GM23248 (cell line): Measurements from ENCODE around the gene PTPRD. TPM values are rescaled to one million over a fixed set of nuclear protein-coding genes. Genes with fewer than 3 reads are reported as not detected.

Source experiments
- DNase-seq: peaks from one replicate; pipeline ENCODE4 v3.0.0-alpha.2; 2015
- H2AFZ ChIP-seq: fragments of 200-600 bp; sonication (generic); 2 replicates; pipeline ENCODE4 v1.6.1; 2016; ENCODE audit warnings: antibody characterized with exemption
- H3F3A ChIP-seq: fragments of 200-600 bp; sonication (generic); 2 replicates; pipeline ENCODE4 v1.6.1; 2016; ENCODE audit warnings: mild to moderate bottlenecking, antibody characterized with exemption, mixed run types; ENCODE audit not compliant: insufficient read depth
- H3K27ac ChIP-seq: fragments of 200-600 bp; sonication (generic); 2 replicates; pipeline ENCODE4 v1.5.1; 2016; ENCODE audit warnings: mild to moderate bottlenecking
- H3K27me3 ChIP-seq: fragments of 200-600 bp; sonication (generic); replicated peaks from 2 replicates; pipeline ENCODE4 v1.6.1; 2016; ENCODE audit warnings: mild to moderate bottlenecking; ENCODE audit not compliant: insufficient read depth
- H3K36me3 ChIP-seq: fragments of 200-600 bp; sonication (generic); 2 replicates; pipeline ENCODE4 v1.6.1; 2016; ENCODE audit warnings: low read depth, mild to moderate bottlenecking
- H3K4me1 ChIP-seq: fragments of 200-600 bp; sonication (generic); 2 replicates; pipeline ENCODE4 v1.6.1; 2016; ENCODE audit warnings: mild to moderate bottlenecking; ENCODE audit not compliant: insufficient read depth
- H3K4me2 ChIP-seq: fragments of 200-600 bp; sonication (generic); one replicate; pipeline ENCODE4 v1.6.1; 2016; ENCODE audit warnings: mild to moderate bottlenecking; ENCODE audit not compliant: unreplicated experiment
- H3K4me3 ChIP-seq: fragments of 200-600 bp; sonication (generic); 2 replicates; pipeline ENCODE4 v1.5.1; 2016; ENCODE audit warnings: mild to moderate bottlenecking
- H3K79me2 ChIP-seq: fragments of 200-600 bp; sonication (generic); 2 replicates; pipeline ENCODE4 v1.6.1; 2016; ENCODE audit warnings: mild to moderate bottlenecking; ENCODE audit not compliant: insufficient read depth
- H3K9ac ChIP-seq: fragments of 200-600 bp; sonication (generic); 2 replicates; pipeline ENCODE4 v1.6.1; 2016; ENCODE audit warnings: mild to moderate bottlenecking
- H3K9me2 ChIP-seq: fragments of 200-600 bp; sonication (generic); 2 replicates; pipeline ENCODE4 v1.6.1; 2016; ENCODE audit warnings: mixed run types, mild to moderate bottlenecking, moderate library complexity; ENCODE audit not compliant: insufficient read depth
- H3K9me3 ChIP-seq: fragments of 200-600 bp; sonication (generic); one replicate; pipeline ENCODE4 v1.6.1; 2017; ENCODE audit warnings: low read depth
- H4K20me1 ChIP-seq: fragments of 200-600 bp; sonication (generic); 2 replicates; pipeline ENCODE4 v1.6.0; 2016; ENCODE audit not compliant: insufficient read depth
- EZH2 ChIP-seq: fragments of 200-600 bp; sonication (generic); IDR thresholded peaks from 2 replicates; pipeline ENCODE4 v1.6.1; 2018; ENCODE audit warnings: antibody characterized with exemption, mild to moderate bottlenecking; ENCODE audit not compliant: insufficient read depth, poor library complexity, severe bottlenecking
- EZH2phosphoT487 ChIP-seq: fragments of 200-600 bp; sonication (generic); IDR thresholded peaks from 2 replicates; pipeline ENCODE4 v1.6.1; 2018; ENCODE audit warnings: antibody characterized with exemption, moderate library complexity, mild to moderate bottlenecking, low read depth; ENCODE audit not compliant: insufficient read depth
- WGBS, 2 experiments: methylation state at CpG; one replicate each; pipeline ENCODE4 v1.1.6; 2015 to 2017; ENCODE audit warnings: low lambda C conversion rate in 2 of 2, low coverage in 1 of 2; ENCODE audit errors: missing lambda C conversion rate in 2 of 2; 5-methylcytosine and 5-hydroxymethylcytosine counted together
- in situ Hi-C: fragments of 300-500 bp; cut with MboI; formaldehyde crosslinking; loops from 2 replicates; pipeline ENCODE4 v1.15.0; 2020
- polyA plus RNA-seq: library from polyadenylated mRNA; unstranded; fragments of >200 nt; fragmentation: Nextera tagmentation; extraction: Ambion mirVana; gene quantifications from 2 replicates; pipeline ENCODE4 v1.2.1, GENCODE V29; 2016
- total RNA-seq: library from RNA; depleted of rRNA; stranded (reverse); fragments of >200 nt; shearing (Covaris generic); gene quantifications from 2 replicates; pipeline ENCODE4 v1.2.3, GENCODE V29; 2014

The PTPRD gene
- total and polyA plus RNA-seq, 2 experiments from 2014 or later = 0.05 TPM; not detected in 1

- H3K4me3 ChIP-seq = no peak overlapping the region
- no peaks in the 10 kb centered on the region for H3K4me1 ChIP-seq
- DNase-seq = no peak
- no peaks in the 10 kb centered on the region for H3K9me3 ChIP-seq
- no peaks in the 10 kb centered on the region for H4K20me1 ChIP-seq
- H2AFZ ChIP-seq = no peak overlapping the region
- 1 to 7% methylated on average over 2 of the region's 2 CpGs for WGBS, 2 experiments
- no peak overlapping the region for H3K9ac ChIP-seq
- no peaks in the 10 kb centered on the region for H3K27me3 ChIP-seq
- no peaks in the 10 kb centered on the region for H3F3A ChIP-seq
- no peaks in the 10 kb centered on the region for H3K9me2 ChIP-seq
- H3K4me2 ChIP-seq = no peak overlapping the region
- no peak overlapping the region for H3K27ac ChIP-seq
- H3K36me3 ChIP-seq = no peaks in the 10 kb centered on the region
- in situ Hi-C loops = no loop called here
- no peaks in the 10 kb centered on the region for H3K79me2 ChIP-seq
- no peak for TF ChIP-seq EZH2phosphoT487
- TF ChIP-seq EZH2 = no peak
Observed at GRCh38 chr9:9124616-9125015, 1488.2 kb downstream of the PTPRD start.

GRCh38 chr9:9122230-9122875 is 1490.4 kb downstream of the PTPRD start:
- no peak overlapping the region for H3K27ac ChIP-seq
- H3K4me1 ChIP-seq = no peaks in the 10 kb centered on the region
- no peaks in the 10 kb centered on the region for H4K20me1 ChIP-seq
- no peak overlapping the region for H2AFZ ChIP-seq
- no peak overlapping the region for H3K9ac ChIP-seq
- TF ChIP-seq EZH2 (no peak), EZH2phosphoT487 (no peak)
- no peak for DNase-seq
- no peaks in the 10 kb centered on the region for H3K79me2 ChIP-seq
- in situ Hi-C loops = no loop called here
- WGBS, 2 experiments = 16 to 23% methylated on average over 3 of the region's 3 CpGs
- H3K9me3 ChIP-seq = no peaks in the 10 kb centered on the region
- H3F3A ChIP-seq = no peaks in the 10 kb centered on the region
- no peak overlapping the region for H3K4me3 ChIP-seq
- H3K36me3 ChIP-seq = no peaks in the 10 kb centered on the region
- no peak overlapping the region for H3K4me2 ChIP-seq
- no peaks in the 10 kb centered on the region for H3K9me2 ChIP-seq
- H3K27me3 ChIP-seq = no peaks in the 10 kb centered on the region

DNA sequence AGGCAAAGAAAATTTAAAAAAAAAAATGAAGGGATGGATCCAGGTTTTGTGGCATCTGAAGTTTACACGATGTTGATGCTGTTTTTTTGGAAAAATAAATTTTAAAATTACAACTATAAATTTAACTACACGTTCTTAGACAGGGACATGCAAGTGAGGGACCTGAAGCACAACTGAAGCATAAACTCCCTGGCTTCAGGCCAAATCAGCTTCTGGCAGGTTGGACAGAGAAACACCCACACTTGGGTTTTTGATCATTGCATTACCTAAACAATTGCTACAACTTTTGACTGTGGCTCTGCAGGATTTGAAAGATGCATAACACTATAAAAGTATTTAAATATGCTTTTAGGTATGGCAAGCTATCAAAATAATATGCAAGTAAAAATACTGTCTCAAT is 1494.9 kb downstream of the PTPRD start:
- TF ChIP-seq EZH2 = no peak
- no peak for TF ChIP-seq EZH2phosphoT487

GRCh38 chr9:9112001-9112720 is 1500.6 kb downstream of the PTPRD start:
- no peaks in the 10 kb centered on the region for H3K27me3 ChIP-seq
- no peaks in the 10 kb centered on the region for H4K20me1 ChIP-seq
- no peaks in the 10 kb centered on the region for H3K9me3 ChIP-seq
- DNase-seq = no peak
- no peak overlapping the region for H3K27ac ChIP-seq
- no peaks in the 10 kb centered on the region for H3K36me3 ChIP-seq
- no peak overlapping the region for H2AFZ ChIP-seq
- no peak overlapping the region for H3K4me2 ChIP-seq
- in situ Hi-C loops = no loop called here
- H3K79me2 ChIP-seq = no peaks in the 10 kb centered on the region
- no peaks in the 10 kb centered on the region for H3F3A ChIP-seq
- H3K4me3 ChIP-seq = no peak overlapping the region
- no peaks in the 10 kb centered on the region for H3K9me2 ChIP-seq
- WGBS, 2 experiments = 0 to 6% methylated on average over 3 of the region's 3 CpGs
- H3K9ac ChIP-seq = no peak overlapping the region
- TF ChIP-seq EZH2 = no peak
- no peak for TF ChIP-seq EZH2phosphoT487
- no peaks in the 10 kb centered on the region for H3K4me1 ChIP-seq

More for the DNA sequence above, 1494.9 kb downstream of the PTPRD start:
- Histone ChIP-seq H3K9me3 (no peaks in the 10 kb centered on the region), H3K4me1 (no peaks in the 10 kb centered on the region), H3K36me3 (no peaks in the 10 kb centered on the region), H3K4me3 (no peak overlapping the region), H3K27ac (no peak overlapping the region), H3F3A (no peaks in the 10 kb centered on the region), H3K79me2 (no peaks in the 10 kb centered on the region), H3K27me3 (no peaks in the 10 kb centered on the region), H3K4me2 (no peak overlapping the region), H4K20me1 (no peaks in the 10 kb centered on the region), H3K9me2 (no peaks in the 10 kb centered on the region), H3K9ac (no peak overlapping the region), H2AFZ (no peak overlapping the region)
- no peak for DNase-seq
- in situ Hi-C loops = no loop called here
- 11 to 12% methylated on average over 2 of the region's 2 CpGs for WGBS, 2 experiments
